GM19023 (cell line): ENCODE results near the gene ZNF831.

Experiments used
- ATAC-seq: cut with Tn5 transposase; IDR thresholded peaks from one replicate; pipeline ENCODE4 v1.9.1; 2021; ENCODE audit warnings: mild to moderate bottlenecking, moderate library complexity; ENCODE audit not compliant: unreplicated experiment

ZNF831 gene

GRCh38 chr20:59139998-59140397 is 23.6 kb upstream of the ZNF831 start:
- no peak for ATAC-seq

DNA sequence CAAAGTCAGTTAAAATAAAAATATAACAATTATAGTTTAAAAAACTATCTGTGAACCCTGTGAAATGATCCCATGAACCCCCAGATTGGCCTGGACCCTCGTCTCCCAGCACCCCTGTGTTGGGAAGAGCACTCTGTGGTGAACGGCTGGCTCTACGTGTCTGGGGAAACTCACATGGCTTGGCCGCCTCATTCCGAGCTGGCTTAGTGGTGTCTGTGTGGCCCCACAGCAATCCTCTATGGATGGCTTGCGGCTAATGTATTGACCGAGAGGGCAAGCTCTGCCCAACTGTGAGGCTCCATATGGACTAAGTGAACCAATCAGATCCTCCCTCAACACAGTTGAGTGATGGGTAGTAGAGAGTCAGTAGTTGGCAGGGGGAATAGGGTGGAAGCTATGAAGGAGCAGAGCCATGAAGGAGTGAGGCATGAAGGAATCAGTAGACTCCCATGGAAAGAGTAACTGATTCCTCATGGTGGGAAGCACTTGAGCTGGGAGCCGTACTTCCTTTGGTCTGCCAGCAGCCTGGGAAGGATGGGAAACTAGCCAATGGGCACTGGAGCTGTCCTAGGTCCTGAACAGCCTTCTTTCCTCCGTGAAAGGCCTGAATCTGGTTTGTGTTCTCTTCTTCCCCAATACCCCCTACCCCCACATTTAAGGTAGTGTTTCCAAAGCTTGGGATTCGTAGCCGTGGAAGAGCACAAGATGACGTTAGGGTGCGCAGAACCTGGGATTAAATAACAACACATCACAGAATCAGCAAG is 21.6 kb upstream of the ZNF831 start:
- no peak for ATAC-seq

GRCh38 chr20:59143326-59143725 is 20.3 kb upstream of the ZNF831 start:
- ATAC-seq = no peak

DNA sequence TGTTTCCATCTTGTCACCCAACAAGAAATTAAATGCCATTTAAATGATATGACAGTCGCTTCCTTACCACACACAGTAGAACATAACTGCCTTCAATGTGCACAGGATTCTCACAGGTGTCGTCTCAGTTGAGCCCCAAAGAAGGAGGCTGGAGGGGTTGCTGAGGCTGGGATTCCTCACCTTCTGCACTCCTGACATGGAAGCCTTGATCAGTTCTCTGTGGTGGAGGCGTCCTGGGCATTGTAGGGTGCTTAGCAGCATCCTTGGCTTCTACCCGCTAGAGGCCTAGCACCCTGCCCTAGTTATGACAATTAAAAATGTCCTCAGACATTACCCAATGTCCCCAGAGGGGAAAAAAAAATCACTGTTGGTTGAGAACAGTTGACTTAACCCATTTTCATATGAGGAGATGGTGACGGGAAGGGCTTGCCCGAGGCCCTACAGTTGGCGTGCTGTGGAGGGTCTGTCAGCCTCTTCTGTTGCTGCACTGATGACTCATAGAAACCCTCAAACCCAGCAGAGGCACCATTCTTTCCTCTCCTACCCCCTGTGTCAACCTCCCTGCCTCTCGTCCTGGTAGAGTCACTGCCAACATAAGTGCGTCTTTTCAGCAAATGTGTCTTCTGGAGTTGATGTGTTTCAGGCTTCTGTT is 19.3 kb upstream of the ZNF831 start:
- no peak for ATAC-seq

GRCh38 chr20:59144831-59145196 is 18.8 kb upstream of the ZNF831 start:
- ATAC-seq = no peak

DNA sequence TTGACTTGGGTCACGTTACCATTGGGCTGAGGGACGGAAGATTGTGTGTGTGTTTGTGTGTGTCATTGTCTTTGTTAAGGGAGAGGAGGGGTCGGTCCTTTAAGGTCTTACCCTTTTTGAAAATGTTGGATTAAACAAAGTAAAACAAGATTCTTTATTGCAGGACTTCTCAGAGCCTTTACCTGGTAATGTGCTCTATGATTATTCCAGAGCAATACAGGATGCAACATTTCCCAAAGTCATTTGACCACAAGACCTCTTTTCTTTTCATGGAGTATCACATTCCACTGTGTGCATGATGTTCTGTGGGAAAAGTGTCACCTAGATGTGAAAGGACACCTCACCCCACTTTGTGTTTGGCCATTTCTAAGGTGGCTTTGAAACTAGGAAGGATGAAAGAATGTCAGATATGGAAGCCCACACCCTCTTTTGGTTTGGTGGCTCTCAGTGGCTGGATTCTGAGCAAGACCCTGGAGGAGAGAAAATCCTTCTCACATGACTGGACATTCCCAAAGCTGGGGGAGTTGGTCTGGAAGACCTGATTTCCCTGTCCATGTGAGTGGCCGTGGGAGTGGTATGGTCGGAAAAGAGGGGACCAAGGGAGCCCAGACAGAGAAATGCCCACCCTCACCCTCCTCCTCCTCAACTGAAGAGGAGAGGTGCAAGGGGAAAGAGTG is 18.2 kb upstream of the ZNF831 start:
- ATAC-seq = no peak

DNA sequence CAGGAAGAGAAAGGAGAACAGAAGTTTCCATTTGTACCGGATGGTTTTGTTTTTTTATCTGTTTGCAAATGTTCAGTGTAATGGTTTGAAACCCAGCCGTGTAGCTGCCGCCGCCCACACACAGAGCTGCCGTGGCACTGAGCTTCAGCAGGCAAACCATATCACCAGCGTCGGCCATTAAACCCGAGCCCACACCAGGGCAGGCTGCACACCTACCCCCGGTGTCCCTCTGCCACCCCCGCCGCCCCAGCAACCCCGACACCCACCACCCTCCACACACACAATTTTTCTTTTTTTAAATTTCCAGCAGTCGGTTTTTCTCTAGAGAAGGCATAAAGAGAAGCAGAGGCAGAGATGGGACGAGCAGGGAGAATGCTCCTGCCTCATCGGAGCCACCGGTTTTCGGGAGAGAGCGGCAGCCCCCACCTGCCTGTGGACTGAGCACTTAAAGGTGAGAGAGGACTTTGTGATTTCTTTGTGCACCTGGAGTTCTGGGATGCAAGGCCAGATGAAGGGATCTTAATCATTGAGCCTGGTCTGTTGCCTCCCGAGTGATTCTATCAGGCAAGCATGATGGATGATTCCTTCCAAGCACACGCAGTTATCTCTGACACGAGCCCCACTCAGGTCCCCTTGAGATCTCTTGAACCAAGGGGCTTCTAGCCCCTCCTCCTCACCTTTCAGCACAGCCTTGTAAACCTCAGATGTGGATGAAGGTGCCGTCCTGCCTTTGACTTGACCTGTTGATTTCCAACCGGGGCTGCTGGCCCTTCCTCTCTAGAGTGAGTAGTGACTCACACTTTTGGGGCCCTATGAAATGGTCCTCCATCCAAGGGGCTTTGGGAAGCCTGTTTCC is 17.5 kb upstream of the ZNF831 start:
- ATAC-seq = no peak

DNA sequence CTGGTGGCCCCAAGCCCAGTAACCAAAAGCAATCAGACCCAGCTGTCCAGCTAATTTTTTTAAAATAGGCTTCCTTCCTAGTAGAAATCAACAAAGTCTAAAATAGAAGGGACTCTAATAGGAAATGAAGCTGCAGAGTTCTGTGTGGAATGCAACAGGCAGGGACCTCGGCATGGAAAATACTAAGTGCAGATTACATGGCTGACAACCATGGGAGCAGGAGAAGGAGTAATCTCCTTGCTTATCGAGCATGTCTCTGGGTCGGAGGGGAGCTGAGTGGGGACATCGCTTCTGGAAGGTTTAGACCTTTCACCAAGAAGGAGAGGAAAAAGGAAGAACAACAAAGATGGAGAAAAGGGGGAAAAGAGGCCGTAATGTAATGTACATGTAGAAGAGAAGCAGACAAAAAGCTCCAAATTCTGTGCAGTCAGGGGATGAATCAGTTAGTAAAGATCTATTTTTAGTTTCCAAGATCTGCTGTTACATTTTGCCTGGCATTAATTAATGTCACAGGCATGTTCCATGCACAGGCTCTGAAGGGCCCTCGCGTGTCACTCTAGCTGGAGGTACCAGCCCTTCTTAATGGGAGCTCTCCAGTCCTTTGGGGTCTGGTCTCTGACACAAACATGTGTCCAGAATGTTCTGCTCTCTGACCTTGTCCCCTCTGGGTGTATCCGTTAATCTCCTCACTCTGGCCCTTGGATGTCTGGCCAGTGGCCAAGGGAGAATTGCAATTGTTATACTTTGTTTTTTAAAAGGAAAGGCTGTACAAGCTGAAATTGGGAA is 16.6 kb upstream of the ZNF831 start:
- ATAC-seq = no peak

GRCh38 chr20:59147586-59147985 is 16.0 kb upstream of the ZNF831 start:
- ATAC-seq = no peak

GRCh38 chr20:59148701-59149493 is 14.7 kb upstream of the ZNF831 start:
- no peak for ATAC-seq

DNA sequence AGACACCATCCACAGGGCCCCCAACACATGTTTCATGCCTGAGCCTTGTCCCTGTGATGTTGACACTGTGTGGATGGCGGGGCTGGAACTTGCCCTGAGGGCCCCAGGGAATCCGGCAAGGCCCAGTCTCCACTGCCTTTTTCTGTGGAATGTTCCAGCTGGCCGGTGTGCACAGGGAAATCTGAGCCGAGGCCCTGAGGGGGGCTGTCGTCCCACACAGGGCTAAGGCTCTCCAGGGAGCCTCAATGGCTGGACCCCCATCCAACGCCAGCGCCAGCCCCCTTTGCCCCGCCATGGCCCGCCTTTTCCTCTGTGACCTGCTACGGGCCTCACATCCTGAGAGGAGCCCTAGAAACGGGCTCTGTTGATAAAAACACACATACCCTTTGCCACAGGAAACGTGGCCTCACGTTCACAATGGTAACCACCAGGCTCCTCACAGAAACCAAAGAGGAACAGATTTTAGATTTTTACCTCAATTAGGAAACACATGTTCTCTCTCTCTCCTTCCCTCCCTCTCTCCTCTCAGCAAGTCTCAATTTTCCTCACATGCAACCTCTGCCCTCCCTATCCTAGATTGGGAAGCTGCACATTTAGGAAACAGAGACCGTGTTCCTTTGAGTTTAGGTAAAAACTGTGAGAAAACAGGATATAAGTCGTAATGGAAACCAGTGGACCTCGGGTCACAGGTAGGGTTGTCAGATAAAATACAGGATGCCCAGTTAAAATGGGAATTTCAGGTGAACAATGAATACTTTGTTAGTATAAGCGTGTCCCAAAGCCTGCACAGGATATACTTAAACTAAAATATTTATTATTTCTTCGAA is 13.7 kb upstream of the ZNF831 start:
- ATAC-seq = no peak

GRCh38 chr20:59150821-59151251 is 12.8 kb upstream of the ZNF831 start:
- no peak for ATAC-seq

DNA sequence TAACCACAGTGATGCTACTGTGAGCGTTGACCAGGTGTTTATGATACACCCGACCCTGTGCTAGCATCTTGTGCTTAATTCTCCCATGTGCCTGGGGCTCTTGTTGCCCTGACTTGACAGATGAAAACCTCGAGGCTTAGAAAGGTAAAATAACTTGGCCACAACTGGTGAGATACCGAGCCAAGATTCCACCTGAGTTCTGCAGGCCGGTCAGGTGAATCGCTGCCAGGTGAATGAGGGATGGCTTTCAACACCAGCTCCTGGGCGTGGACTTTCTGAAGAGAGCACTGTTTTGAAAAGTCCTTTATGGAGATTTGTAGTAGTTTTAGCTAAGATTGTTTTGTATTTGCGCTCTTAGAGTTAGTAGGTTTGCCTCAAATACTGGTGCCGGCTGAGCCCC is 12.2 kb upstream of the ZNF831 start:
- ATAC-seq = no peak

- ATAC-seq = no peak
Measured at GRCh38 chr20:59151820-59152219, 11.8 kb upstream of the ZNF831 start.

DNA sequence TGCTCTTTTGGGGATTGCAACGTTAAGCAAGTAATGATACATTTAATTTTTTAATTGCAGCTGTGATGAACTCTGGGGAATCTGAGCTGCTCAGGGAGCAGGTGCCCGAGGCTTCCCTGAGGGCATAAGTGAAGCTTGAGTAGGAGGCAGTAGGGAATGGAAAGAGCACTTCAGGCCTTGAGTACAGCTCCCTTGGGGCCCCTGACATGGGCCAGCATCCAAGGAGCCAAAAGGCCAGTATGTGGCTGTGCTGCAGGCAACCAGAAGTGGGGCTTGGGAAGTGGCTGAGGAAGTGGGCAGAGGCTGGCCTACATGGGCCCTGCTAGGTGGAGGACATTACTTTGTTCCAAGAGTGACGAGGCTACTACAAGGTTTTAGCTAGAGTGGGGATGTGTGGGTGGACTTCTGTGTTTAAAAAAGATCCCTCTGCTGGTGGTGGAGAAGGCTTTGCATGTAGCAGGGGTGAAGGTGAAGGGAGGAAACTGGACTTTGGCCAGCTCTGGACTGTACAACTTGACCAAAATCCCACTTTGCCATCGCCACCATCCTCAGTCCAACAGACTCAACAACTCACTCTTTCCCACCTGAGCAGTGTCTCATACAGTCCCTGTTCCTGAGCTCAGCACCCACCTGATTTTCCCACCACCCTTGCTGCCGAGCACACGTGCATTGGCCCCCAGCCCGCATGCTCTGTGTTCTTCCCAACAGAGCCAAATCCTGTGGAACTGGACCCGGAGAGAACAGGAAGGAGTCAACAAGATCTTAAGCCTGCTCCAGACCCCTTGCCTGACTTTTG is 10.9 kb upstream of the ZNF831 start:
- ATAC-seq = no peak

DNA sequence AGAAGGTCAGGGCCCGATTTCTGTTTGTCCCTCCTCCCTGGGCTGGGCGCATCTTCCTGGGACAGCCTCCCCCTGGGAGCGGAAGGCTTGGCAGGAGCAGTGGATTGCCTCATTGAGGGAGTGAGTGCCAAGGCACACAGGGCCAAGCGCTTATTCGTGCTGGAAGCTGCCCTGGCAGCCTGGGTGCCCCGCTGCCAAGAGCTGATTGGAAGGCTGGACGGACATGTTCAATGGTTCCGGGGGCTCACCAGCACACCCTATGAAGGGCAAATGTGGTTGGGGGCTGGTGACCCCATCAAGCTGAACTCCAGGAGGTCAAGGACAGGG is 10.3 kb upstream of the ZNF831 start:
- ATAC-seq = no peak

DNA sequence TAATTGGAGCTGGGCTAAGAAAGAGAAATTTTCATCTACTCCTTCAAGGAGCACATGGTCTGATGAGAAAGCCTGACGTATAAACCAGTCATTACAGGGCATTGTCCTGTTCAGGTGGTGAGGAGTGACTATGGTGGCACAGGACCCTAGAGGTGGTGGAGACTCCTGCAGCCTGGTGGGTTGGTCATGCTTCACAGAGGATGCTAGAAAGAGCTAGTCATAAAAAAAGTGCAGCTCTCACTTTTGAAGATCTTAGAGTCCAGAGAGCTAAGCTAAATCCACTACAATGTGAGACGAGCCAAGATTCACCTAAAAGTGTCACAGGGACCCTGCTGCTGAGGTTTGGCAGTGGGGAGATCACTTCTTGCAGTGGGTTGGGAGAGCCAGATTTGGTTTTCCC is 9.8 kb upstream of the ZNF831 start:
- no peak for ATAC-seq
